ENCODE data around the gene G6PC3. TPM values are rescaled to one million over a fixed set of nuclear protein-coding genes. Genes with fewer than 3 reads are reported as not detected.
"Not testable (repeated sequence)": the region's sequence is repeated elsewhere in the genome, so short reads cannot be mapped to it uniquely, and the experiment has no call there.

Gene G6PC3
- polyA plus RNA-seq, 2 of the 4 experiments (the other 2 are of a cell fraction): 104 to 130 TPM

GRCh38 chr17:44043272-44043696 is 27.3 kb upstream of the G6PC3 start:
- no peak overlapping the region for H3K27ac ChIP-seq
- FAIRE-seq: no peak
- CTCF ChIA-PET: interaction anchor here (0.6 to 8.6 kb wide), 17 partner anchors 8 to 165 kb away, joined by 3 to 145 read pairs (median 10); partner anchors contain the start of genes HDAC5 and PPY
- no peak overlapping the region for H3K4me2 ChIP-seq
- ATAC-seq: no peak
- 81% methylated on average over 4 of the region's 4 CpGs for WGBS (ENCODE audit: missing lambda C conversion rate)
- H3K9me3 ChIP-seq: no peaks in the 10 kb centered on the region
- H3K4me1 ChIP-seq: peaks cover 11% of the 10 kb centered on the region
- TF ChIP-seq NPAS2 (CRISPR knock-in tag; IDR thresholded peaks at IDR 0.05; ENCODE audit: borderline replicate concordance) (no peak), RFX5 (IDR thresholded peaks at IDR 0.05) (no peak), SREBF2 (IDR thresholded peaks at IDR 0.05) (no peak), GATA3 (IDR thresholded peaks at IDR 0.05; ENCODE audit: borderline replicate concordance) (no peak), EP300 (IDR thresholded peaks at IDR 0.05) (no peak), POLR2A (IDR thresholded peaks at IDR 0.05; ENCODE audit: low read length) (no peak), ESRRA (IDR thresholded peaks at IDR 0.05; ENCODE audit: borderline replicate concordance, low read length) (no peak), ZFP36 (IDR thresholded peaks at IDR 0.05; ENCODE audit: borderline replicate concordance, partially characterized antibody) (no peak), CBX2 (IDR thresholded peaks at IDR 0.05; ENCODE audit: borderline replicate concordance, low read depth) (no peak), ZC3H11A (IDR thresholded peaks at IDR 0.05) (no peak), CEBPB (IDR thresholded peaks at IDR 0.05) (no peak), SMC3 (IDR thresholded peaks at IDR 0.05) (no peak), HES2 (IDR thresholded peaks at IDR 0.05) (no peak), EHF (CRISPR knock-in tag; IDR thresholded peaks at IDR 0.05) (no peak)
- TF ChIP-seq, protein P1, sequence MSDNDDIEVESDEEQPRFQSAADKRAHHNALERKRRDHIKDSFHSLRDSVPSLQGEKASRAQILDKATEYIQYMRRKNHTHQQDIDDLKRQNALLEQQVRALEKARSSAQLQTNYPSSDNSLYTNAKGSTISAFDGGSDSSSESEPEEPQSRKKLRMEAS (IDR thresholded peaks at IDR 0.05): no peak
- TF ChIP-seq, protein P2, sequence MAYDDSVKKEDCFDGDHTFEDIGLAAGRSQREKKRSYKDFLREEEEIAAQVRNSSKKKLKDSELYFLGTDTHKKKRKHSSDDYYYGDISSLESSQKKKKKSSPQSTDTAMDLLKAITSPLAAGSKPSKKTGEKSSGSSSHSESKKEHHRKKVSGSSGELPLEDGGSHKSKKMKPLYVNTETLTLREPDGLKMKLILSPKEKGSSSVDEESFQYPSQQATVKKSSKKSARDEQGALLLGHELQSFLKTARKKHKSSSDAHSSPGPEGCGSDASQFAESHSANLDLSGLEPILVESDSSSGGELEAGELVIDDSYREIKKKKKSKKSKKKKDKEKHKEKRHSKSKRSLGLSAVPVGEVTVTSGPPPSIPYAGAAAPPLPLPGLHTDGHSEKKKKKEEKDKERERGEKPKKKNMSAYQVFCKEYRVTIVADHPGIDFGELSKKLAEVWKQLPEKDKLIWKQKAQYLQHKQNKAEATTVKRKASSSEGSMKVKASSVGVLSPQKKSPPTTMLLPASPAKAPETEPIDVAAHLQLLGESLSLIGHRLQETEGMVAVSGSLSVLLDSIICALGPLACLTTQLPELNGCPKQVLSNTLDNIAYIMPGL (CRISPR knock-in tag; IDR thresholded peaks at IDR 0.05; ENCODE audit: borderline replicate concordance): no peak
- H3K4me3 ChIP-seq: no peak overlapping the region
- POLR2A ChIA-PET: interaction anchor here (0.6 to 1.6 kb wide), 3 partner anchors 16 to 80 kb away, joined by 4 read pairs; partner anchors contain the start of genes HDAC5 and LSM12
- no peak for DNase-seq (ENCODE audit: low read depth in 1 of 2, low spot score in 1 of 2)

GRCh38 chr17:44044071-44044470 is 26.5 kb upstream of the G6PC3 start:
- WGBS (ENCODE audit: missing lambda C conversion rate): 58% methylated on average over 1 of the region's 1 CpG
- FAIRE-seq: no peak
- DNase-seq (ENCODE audit: low read depth in 1 of 2, low spot score in 1 of 2): no peak
- Histone ChIP-seq H3K4me2 (0 out of 3 replicates have a peak overlapping the region, but pooled peaks have one; percentile 10), H3K4me1 (peaks cover 11% of the 10 kb centered on the region), H3K9me3 (no peaks in the 10 kb centered on the region), H3K4me3 (no peak overlapping the region), H3K27ac (0 out of 6 replicates have a peak overlapping the region, but pooled peaks of 1 of the 2 experiments have one; percentile 0)
- CTCF ChIA-PET: interaction anchor here (0.6 to 8.6 kb wide), 16 partner anchors 7 to 133 kb away, joined by 3 to 145 read pairs (median 4); partner anchors contain the start of genes HDAC5, LSM12 and PPY
- ATAC-seq: no peak
- POLR2A ChIA-PET: interaction anchor here (0.6 to 2.1 kb wide), 4 partner anchors 15 to 79 kb away, joined by 3 to 7 read pairs (median 4); partner anchors contain the start of genes G6PC3, HDAC5 and LSM12
- TF ChIP-seq NR3C1 (IDR thresholded peaks at IDR 0.05) (no peak), KDM5A (IDR thresholded peaks at IDR 0.05) (no peak), GATA3 (IDR thresholded peaks at IDR 0.05; ENCODE audit: borderline replicate concordance) (no peak), NFE2L2 (conservative IDR thresholded peaks at IDR 0.05; ENCODE audit: low read length) (no peak), CEBPB (IDR thresholded peaks at IDR 0.05) (peak in 1 of 2 experiments; percentile 30; a peak in 1 of 4 replicates)

GRCh38 chr17:44045486-44045885 is 25.0 kb upstream of the G6PC3 start:
- H3K4me3 ChIP-seq: no peak overlapping the region
- no peak overlapping the region for H3K27ac ChIP-seq
- DNase-seq (ENCODE audit: low read depth in 1 of 2, low spot score in 1 of 2) (no peak), FAIRE-seq (no peak), ATAC-seq (no peak)
- CTCF ChIA-PET: interaction anchor here (0.7 to 8.6 kb wide), 5 partner anchors 9 to 153 kb away, joined by 3 to 48 read pairs (median 3); partner anchors contain the start of gene PPY
- H3K9me3 ChIP-seq: no peaks in the 10 kb centered on the region
- POLR2A ChIA-PET: interaction anchor here (0.5 to 2.1 kb wide), 2 partner anchors 12 to 20 kb away, joined by 3 to 7 read pairs; partner anchors contain the start of gene LSM12
- 98% methylated on average over 4 of the region's 4 CpGs for whole genome bisulfite sequencing (ENCODE audit: missing lambda C conversion rate)
- no peak overlapping the region for H3K4me2 ChIP-seq
- H3K4me1 ChIP-seq: peaks cover 11% of the 10 kb centered on the region
- TF ChIP-seq MYC (IDR thresholded peaks at IDR 0.05; ENCODE audit: borderline replicate concordance, low read length): no peak
- TF ChIP-seq NPAS2 (CRISPR knock-in tag; IDR thresholded peaks at IDR 0.05; ENCODE audit: borderline replicate concordance): no peak
- no peak for TF ChIP-seq CEBPB (IDR thresholded peaks at IDR 0.05)
- no peak for TF ChIP-seq FOSB (CRISPR knock-in tag; IDR thresholded peaks at IDR 0.05)
- no peak for TF ChIP-seq PHF8 (IDR thresholded peaks at IDR 0.05; ENCODE audit: borderline replicate concordance, low read depth)
- TF ChIP-seq GATA3 (IDR thresholded peaks at IDR 0.05; ENCODE audit: borderline replicate concordance): no peak
- TF ChIP-seq HDAC2 (IDR thresholded peaks at IDR 0.05): no peak
- TF ChIP-seq POLR2AphosphoS2 (conservative IDR thresholded peaks at IDR 0.05; ENCODE audit: low read length): no peak
- no peak for TF ChIP-seq FOXS1 (CRISPR knock-in tag; IDR thresholded peaks at IDR 0.05)
- TF ChIP-seq MAFK (IDR thresholded peaks at IDR 0.05; ENCODE audit: partially characterized antibody): no peak
- TF ChIP-seq FOSL2 (IDR thresholded peaks at IDR 0.05): no peak
- TF ChIP-seq FOSL2 (CRISPR knock-in tag; IDR thresholded peaks at IDR 0.05): no peak
- TF ChIP-seq RNF2 (IDR thresholded peaks at IDR 0.05; ENCODE audit: borderline replicate concordance, low read depth): no peak
- TF ChIP-seq BHLHE40 (IDR thresholded peaks at IDR 0.05; ENCODE audit: low read depth, low read length): no peak
- TF ChIP-seq SMC3 (IDR thresholded peaks at IDR 0.05): no peak

DNA sequence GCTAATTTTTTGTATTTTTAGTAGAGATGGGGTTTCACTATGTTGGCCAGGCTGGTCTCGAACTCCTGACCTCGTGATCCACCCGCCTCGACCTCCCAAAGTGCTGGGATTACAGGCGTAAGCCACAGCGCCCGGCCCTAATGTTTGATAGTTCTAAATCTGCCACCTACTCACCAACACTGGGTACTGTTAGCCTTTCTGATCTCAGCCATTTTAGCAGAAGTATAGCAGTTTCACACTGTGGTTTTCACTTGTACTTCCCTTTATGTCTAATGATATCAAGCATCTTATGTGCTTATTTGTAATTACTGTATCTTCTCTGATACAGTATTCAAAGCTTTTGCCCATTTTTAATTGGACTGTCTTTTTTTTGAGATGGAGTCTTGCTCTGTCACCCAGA is 23.6 kb upstream of the G6PC3 start:
- H3K4me2 ChIP-seq; H3K27ac ChIP-seq; DNase-seq (ENCODE audit: low read depth in 1 of 2, low spot score in 1 of 2); FAIRE-seq; ATAC-seq; POLR2A ChIA-PET; H3K9me3 ChIP-seq; H3K4me3 ChIP-seq: not testable (repeated sequence)
- H3K4me1 ChIP-seq: peaks cover 11% of the 10 kb centered on the region
- CTCF ChIA-PET: interaction anchor here (0.6 to 1.9 kb wide), 3 partner anchors 13 to 122 kb away, joined by 3 to 5 read pairs (median 3); no protein-coding TSS in a partner anchor
- 96% methylated on average over 7 of the region's 7 CpGs for WGBS (ENCODE audit: missing lambda C conversion rate)

Measured in A549 (cell line).